Measurements from ENCODE around the gene CRISPLD2.

Gene CRISPLD2

DNA sequence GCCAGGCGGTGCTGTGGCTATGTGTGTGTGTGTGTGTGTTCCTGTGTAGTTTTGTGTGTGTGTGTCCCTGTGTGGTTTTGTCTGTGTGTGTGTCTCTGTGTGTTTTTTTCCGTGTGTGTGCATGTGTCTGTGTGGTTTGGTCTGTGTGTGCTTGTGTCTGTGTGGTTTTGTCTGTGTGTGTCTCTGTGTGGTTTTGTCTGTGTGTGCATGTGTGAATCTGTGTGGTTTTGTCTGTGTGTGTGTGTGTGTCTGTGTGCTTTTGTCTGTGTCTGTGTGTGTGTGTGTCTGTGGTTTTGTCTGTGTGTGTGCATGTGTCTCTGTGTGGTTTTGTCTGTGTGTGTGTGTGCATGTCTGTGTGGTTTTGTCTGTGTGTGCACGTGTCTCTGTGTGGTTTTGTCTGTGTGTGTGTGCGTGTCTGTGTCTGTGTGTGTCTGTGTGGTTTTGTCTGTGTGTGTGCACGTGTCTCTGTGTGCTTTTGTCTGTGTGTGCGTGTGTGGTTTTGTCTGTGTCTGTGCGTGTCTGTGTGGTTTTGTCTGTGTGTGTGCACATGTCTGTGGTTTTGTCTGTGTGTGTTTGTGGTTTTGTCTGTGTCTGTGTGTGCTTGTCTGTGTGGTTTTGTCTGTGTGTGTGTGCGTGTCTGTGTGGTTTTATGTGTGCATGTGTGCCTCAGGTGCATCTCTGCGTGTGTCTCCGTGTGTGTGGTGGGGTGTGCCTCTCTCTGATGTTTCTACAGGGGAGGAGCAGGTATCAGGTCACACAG lies 129.2 kb downstream of the CRISPLD2 start:
- H3K27ac Mint-ChIP-seq, result no peak overlapping the region
- DNase-seq, result no peak
- peaks cover 3% of the 10 kb centered on the region for H3K27me3 Mint-ChIP-seq
- H3K36me3 Mint-ChIP-seq (ENCODE audit: low read depth), result no peaks in the 10 kb centered on the region
- no peak for ATAC-seq
- no peak overlapping the region for H3K4me3 Mint-ChIP-seq
- no peaks in the 10 kb centered on the region for H3K9me3 Mint-ChIP-seq
- no peaks in the 10 kb centered on the region for H3K4me1 Mint-ChIP-seq

GRCh38 chr16:84949772-84950436 lies 130.1 kb downstream of the CRISPLD2 start:
- no peak overlapping the region for H3K27ac Mint-ChIP-seq
- H3K27me3 Mint-ChIP-seq, result peaks cover 3% of the 10 kb centered on the region
- no peaks in the 10 kb centered on the region for H3K36me3 Mint-ChIP-seq (ENCODE audit: low read depth)
- DNase-seq (no peak), ATAC-seq (no peak)
- H3K4me1 Mint-ChIP-seq, result no peaks in the 10 kb centered on the region
- H3K9me3 Mint-ChIP-seq, result no peaks in the 10 kb centered on the region
- H3K4me3 Mint-ChIP-seq, result no peak overlapping the region

DNA sequence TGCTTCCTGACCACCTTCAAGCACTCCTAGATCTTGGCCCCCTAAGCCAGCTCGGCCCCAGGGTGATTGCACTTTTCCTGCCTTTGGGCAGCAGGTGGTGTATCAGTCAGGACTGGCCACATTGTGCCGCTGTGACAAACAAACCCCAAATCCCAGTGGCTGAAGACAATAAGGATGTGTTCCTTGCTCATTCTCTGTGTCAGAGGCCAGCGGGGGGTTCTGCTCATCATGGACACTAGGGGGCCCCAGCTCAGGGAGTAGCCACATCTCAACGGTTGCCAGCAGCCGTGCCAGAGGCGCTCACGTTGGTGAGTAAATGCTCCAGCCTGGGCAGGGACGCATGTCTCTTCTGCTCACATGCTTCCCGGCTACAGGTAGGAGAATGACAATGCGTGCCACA lies 131.1 kb downstream of the CRISPLD2 start:
- Mint-ChIP-seq H3K4me1 (no peaks in the 10 kb centered on the region), H3K36me3 (ENCODE audit: low read depth) (no peaks in the 10 kb centered on the region), H3K27ac (no peak overlapping the region), H3K27me3 (peaks cover 3% of the 10 kb centered on the region), H3K4me3 (no peak overlapping the region), H3K9me3 (no peaks in the 10 kb centered on the region)
- ATAC-seq (peak; percentile 41), DNase-seq (peak; percentile 43)

DNA sequence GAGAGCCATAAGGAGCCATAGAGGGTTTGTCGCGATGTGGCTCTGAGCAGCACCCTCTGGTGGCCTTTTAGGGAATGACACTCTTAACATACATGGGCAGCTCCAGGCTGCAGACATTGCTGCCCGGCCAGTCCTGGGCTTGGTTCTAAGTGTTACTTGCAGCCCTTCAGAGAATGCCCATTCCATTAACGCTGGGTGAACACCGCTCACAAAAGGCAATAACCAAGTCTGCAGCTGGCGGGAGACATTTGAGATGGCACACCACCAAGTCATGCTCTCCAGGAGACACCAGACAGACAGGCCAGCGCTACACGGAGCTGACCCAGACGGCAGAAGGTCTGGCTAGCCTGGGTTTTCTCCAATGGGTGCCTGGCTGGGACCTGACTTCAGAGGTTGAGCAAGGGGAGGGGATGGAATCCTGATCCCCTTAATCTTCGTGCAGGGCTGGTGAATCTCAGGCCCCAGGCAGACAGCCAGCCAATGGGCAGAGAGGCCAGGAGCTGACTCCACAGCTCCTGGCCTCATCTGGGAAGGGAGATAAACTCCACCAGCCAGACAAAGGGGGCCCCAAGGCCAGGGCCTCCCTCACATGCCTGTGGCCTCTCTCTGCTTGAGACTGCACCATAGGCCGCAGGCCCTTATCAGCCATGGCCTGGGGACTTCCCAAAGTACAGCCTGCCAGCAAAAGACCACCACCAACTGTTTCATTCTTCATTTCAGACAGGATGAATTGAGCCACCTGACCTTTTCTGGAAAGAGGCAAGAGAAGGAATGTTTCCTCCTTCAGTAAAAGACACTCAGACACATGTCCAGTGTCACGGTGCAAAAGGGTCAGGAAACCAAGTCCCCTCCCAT lies 132.8 kb downstream of the CRISPLD2 start:
- H3K9me3 Mint-ChIP-seq, result no peaks in the 10 kb centered on the region
- H3K36me3 Mint-ChIP-seq (ENCODE audit: low read depth), result no peaks in the 10 kb centered on the region
- H3K27ac Mint-ChIP-seq, result no peak overlapping the region
- H3K4me3 Mint-ChIP-seq, result no peak overlapping the region
- peak; percentile 80 for ATAC-seq
- no peaks in the 10 kb centered on the region for H3K4me1 Mint-ChIP-seq
- H3K27me3 Mint-ChIP-seq, result peaks cover 3% of the 10 kb centered on the region
- peak; percentile 70 for DNase-seq

GRCh38 chr16:84953190-84953746 lies 133.5 kb downstream of the CRISPLD2 start:
- Mint-ChIP-seq H3K27me3 (peaks cover 3% of the 10 kb centered on the region), H3K27ac (no peak overlapping the region), H3K36me3 (ENCODE audit: low read depth) (no peaks in the 10 kb centered on the region)

DNA sequence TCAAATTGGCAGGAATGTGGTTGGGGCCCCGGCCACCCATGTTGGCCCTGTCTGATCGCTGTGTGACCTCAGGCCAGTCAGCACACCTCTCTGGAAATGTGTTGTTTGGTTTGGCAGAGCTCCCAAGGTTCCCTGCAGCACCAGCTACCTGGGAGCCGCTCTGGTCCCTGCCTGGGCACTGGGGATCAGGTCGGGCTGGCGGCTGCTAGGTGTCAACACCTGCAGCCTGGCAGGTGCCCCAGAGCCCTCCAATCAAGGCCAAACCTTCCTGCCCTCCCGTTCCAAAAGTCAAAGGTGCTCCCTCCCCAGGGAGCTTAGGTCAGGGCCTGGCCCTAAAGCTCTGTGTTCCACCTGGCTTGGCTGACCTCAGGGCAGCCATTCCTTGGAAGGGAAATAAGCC lies 135.6 kb downstream of the CRISPLD2 start:
- Mint-ChIP-seq H3K27ac (no peak overlapping the region), H3K4me3 (no peak overlapping the region), H3K4me1 (no peaks in the 10 kb centered on the region), H3K36me3 (ENCODE audit: low read depth) (no peaks in the 10 kb centered on the region), H3K27me3 (no peaks in the 10 kb centered on the region), H3K9me3 (no peaks in the 10 kb centered on the region)
- no peak for DNase-seq
- no peak for ATAC-seq

More at GRCh38 chr16:84953190-84953746, 133.5 kb downstream of the CRISPLD2 start:
- H3K4me1 Mint-ChIP-seq, result no peaks in the 10 kb centered on the region
- no peak for ATAC-seq
- no peaks in the 10 kb centered on the region for H3K9me3 Mint-ChIP-seq
- no peak overlapping the region for H3K4me3 Mint-ChIP-seq
- no peak for DNase-seq

DNA sequence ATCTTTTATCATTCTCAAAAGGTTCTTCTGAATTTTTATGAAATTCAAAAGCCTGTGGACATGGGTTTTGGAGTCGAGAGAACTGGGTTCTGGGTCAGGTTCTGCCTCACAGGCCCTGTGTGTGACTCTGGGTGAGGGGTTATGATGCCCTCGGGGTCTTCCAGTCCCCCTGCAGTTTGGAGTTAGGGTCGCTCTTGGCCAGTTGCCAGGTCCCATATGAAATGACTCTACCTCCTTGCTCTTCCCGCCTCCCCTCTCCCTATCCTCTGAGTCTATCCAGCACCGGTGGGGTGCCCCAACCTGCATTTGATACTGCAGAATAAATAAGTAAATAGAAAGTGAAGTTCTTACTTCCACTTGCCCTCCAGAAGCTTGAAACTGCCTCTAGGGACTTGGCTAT lies 137.4 kb downstream of the CRISPLD2 start:
- H3K9me3 Mint-ChIP-seq, result no peaks in the 10 kb centered on the region
- no peak overlapping the region for H3K27ac Mint-ChIP-seq
- H3K36me3 Mint-ChIP-seq (ENCODE audit: low read depth), result no peaks in the 10 kb centered on the region
- DNase-seq (no peak), ATAC-seq (no peak)
- H3K4me1 Mint-ChIP-seq, result no peaks in the 10 kb centered on the region
- no peaks in the 10 kb centered on the region for H3K27me3 Mint-ChIP-seq
- no peak overlapping the region for H3K4me3 Mint-ChIP-seq

GRCh38 chr16:84957792-84958191 lies 138.0 kb downstream of the CRISPLD2 start:
- no peaks in the 10 kb centered on the region for H3K36me3 Mint-ChIP-seq (ENCODE audit: low read depth)
- no peak for ATAC-seq
- no peak overlapping the region for H3K4me3 Mint-ChIP-seq

More at GRCh38 chr16:84957792-84958191, 138.0 kb downstream of the CRISPLD2 start:
- DNase-seq, result no peak
- no peaks in the 10 kb centered on the region for H3K4me1 Mint-ChIP-seq
- no peaks in the 10 kb centered on the region for H3K9me3 Mint-ChIP-seq
- no peaks in the 10 kb centered on the region for H3K27me3 Mint-ChIP-seq
- H3K27ac Mint-ChIP-seq, result no peak overlapping the region

Data from activated naive CD8-positive, alpha-beta T cell treated with anti-CD3 and anti-CD28 coated beads, Interleukin-2, amount 50 U/mL, for 24 hours (primary cell).